Measurements from ENCODE around the gene ELL2. TPM values are rescaled to one million over a fixed set of nuclear protein-coding genes. Genes with fewer than 3 reads are reported as not detected.

Gene ELL2
- total RNA-seq, 1 donor from 2014 or later = 30.5 TPM

DNA sequence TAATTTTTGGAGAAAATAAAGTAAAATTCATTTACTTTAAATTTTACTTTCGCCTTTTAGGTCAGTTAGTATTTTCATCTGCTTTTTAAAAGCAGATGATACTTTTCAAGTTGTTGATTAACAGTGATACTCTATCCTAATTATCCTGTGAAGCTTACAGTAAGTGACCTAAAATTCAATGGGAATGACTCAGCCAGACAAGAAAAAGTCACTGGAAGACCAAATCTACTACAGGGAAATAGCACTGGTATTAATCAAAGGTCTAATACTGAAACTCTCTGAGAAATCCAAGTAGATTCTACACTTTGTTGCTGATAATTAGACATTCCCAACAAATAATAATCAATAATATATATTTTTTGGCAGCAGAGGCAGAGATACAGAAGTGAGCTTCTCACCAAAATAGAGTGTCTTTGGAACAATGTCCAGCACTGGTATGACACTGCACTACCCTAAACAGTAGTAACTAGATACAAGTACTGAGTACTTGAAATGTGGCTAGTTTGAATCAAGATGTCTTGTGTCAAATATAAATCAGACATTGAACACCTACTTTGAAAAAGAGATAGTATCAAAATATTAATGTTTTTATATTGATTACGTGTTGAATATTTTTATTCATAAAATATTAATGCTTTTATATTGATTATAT is 22.8 kb upstream of the ELL2 start:
- intact Hi-C loops (cut with DNase I) = no loop called here
- no peak for DNase-seq (ENCODE audit: low spot score)

GRCh38 chr5:95983509-95983908 is 21.9 kb upstream of the ELL2 start:
- no peak for DNase-seq (ENCODE audit: low spot score)
- intact Hi-C loops (cut with DNase I) = no loop called here

- DNase-seq (ENCODE audit: low spot score) = no peak
- intact Hi-C loops (cut with DNase I) = no loop called here
Measured at GRCh38 chr5:95983080-95983479, 21.4 kb upstream of the ELL2 start.

DNA sequence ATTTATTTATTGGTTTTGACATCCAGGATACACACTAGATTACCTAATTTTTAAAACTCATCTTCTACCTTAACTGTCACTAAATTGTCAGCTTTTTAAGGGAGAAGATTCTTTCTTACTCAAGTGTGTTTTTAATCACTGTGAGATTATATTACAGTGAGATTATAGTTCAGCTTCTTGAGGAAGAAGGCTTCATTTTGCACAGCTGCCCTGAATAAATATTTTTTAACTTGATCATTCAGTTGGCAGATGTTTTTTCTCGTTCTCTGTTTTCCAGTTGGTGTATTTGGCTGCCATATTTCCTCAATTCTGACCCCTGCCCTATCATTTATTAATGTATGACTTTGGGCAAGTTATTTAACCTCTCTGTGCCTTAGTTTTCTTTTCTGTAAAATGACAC is 15.0 kb upstream of the ELL2 start:
- intact Hi-C loops (cut with DNase I) = no loop called here
- DNase-seq (ENCODE audit: low spot score) = no peak

GRCh38 chr5:95975703-95976102 is 14.1 kb upstream of the ELL2 start:
- no peak for DNase-seq (ENCODE audit: low spot score)
- intact Hi-C loops (cut with DNase I) = no loop called here

DNA sequence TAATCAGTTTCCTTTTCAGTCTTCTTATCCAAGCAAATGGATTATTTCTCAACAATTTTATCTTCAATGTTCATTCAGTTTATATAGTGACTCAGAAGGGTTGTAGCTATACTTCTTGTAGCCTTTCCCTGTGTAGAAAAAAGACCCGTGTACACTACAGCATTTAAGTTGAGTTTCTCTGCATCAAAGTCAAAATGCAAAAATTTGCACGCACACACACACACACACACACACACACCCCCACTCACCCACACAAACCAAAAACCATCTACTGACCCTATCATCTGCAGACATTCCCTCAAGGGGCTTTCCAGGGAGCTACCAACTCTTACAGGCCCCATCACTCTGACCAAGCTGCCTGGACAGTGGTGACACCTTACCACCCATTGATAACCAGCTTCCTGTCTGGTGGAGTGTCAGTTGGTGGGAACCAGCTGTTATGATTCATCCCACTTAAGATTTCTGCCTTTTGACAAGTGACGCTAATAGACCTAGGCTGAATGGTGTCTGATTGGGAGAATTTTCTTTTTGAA is 12.2 kb upstream of the ELL2 start:
- intact Hi-C loops (cut with DNase I) = no loop called here
- no peak for DNase-seq (ENCODE audit: low spot score)

GRCh38 chr5:95972196-95972595 is 10.5 kb upstream of the ELL2 start:
- intact Hi-C loops (cut with DNase I) = no loop called here
- no peak for DNase-seq (ENCODE audit: low spot score)

DNA sequence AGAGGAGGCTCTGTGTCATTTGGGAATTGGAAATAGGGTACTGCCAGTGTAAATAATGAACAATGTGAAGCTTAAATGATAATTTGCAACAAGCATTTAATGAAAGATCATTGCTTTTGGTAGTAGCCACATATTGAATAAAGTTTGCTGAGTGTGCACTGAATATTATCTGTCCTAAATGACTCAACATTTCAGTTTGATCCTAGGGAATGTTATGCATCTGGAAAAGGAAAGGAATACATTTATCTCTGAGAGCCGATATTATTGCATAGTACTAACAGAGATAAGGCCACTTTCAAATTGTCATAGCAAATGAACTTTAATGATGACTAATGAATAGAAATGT is 8.7 kb upstream of the ELL2 start:
- no peak for DNase-seq (ENCODE audit: low spot score)
- intact Hi-C loops (cut with DNase I) = no loop called here

- no peak for DNase-seq (ENCODE audit: low spot score)
- intact Hi-C loops (cut with DNase I) = loop anchor here (10.0 kb wide), 1 partner anchor 265 kb away; no protein-coding TSS in a partner anchor
Measured at GRCh38 chr5:95969651-95970358, 8.2 kb upstream of the ELL2 start.

DNA sequence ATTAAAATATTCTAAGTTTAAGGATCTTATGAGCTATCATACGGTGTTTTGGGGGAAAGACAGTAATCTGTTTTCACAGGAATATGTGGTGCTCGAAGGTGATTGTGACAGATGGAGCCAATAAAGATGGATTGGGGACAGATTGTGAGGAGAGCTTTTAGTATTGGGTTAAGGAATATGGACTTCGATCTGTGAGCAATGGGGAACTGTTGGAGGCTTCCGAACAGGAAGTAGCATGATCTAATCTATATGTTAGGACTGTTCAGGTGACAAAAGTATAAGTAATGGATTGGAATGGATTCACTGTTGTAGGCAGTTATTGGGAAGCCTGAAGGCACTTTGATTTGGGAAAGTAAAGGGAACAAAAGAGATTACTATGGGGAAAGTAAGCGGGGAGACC is 7.4 kb upstream of the ELL2 start:
- intact Hi-C loops (cut with DNase I) = loop anchor here (10.0 kb wide), 1 partner anchor 266 kb away; no protein-coding TSS in a partner anchor
- DNase-seq (ENCODE audit: low spot score) = no peak

GRCh38 chr5:95967236-95967635 is 5.6 kb upstream of the ELL2 start:
- no peak for DNase-seq (ENCODE audit: low spot score)
- intact Hi-C loops (cut with DNase I) = loop anchor here (10.0 kb wide), 1 partner anchor 268 kb away; no protein-coding TSS in a partner anchor

DNA sequence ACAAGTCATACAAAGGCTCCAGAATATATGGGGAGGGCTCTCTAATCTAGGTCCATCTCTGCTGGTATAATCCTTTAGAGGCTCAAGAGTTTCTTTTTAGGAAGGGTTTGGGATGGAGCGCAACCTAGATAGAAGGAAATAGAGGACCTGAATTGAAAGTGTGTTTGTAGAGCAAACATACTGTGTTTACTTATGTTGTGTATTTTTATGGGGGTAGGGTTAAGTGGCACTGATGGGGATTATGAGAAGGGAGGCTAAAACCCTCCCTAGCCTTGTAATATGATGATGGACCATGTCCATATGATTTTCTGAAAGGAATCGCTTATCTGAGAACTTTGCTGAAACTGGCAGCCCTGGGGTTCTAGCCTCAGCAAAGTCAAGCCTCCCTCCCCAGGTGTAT is 4.4 kb upstream of the ELL2 start:
- intact Hi-C loops (cut with DNase I) = loop anchor here (10.0 kb wide), 1 partner anchor 269 kb away; no protein-coding TSS in a partner anchor

DNA sequence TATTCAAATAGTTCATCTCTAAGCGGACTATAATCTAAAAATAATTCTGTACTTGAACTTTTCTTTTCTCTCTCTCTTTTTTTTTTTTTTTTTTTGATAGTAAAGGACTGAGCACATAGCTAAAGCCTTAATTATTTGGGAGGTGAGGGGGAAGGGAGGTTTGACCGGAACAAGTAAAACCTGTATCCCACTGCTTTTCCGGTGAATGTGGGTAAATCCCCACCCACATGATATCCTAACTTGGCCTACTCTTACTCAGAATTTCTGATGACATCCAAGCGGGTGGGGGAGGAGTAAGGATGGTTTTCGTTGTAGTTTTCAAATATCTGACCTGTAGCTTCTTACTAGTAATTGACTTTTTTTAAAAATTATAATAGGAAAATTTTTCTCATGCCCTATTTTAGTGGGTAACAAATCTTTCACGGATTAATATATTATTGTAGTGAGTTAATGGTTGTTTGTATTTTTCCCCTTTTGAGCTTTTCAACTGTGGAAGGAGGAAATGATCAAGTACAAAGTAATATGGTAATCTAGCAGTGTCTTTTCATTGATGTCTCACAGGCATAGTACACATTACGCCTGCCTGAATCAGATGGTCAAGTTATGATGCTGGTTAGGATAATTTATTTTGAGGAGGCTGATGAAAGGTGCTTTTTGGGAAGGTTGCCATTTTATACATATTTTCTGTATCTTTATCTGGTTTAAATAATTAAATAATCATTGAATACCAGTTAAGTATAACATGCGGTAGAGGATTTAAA is 2.2 kb upstream of the ELL2 start:
- no peak for DNase-seq (ENCODE audit: low spot score)
- intact Hi-C loops (cut with DNase I) = loop anchor here (10.0 kb wide), 1 partner anchor 271 kb away; no protein-coding TSS in a partner anchor

More for the DNA sequence above, 4.4 kb upstream of the ELL2 start:
- no peak for DNase-seq (ENCODE audit: low spot score)

GRCh38 chr5:95962785-95963184 is 1.1 kb upstream of the ELL2 start:
- DNase-seq (ENCODE audit: low spot score) = no peak

DNA sequence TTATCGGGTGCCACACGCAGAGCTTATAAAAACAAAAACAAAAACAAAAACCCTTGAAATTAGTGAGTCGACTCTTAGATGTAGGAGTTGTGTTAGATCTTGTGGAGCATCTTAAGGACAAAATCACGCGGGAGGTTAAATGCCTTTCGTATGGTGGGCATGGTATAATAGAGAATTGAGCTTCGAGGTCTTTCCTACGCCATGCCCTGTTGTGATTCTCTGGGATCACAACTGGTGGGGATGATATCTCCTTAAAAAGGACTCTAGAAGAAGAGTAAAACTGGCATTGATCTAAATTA is 773 bp upstream of the ELL2 start:
- intact Hi-C loops (cut with DNase I) = loop anchor here (10.0 kb wide), 1 partner anchor 272 kb away; no protein-coding TSS in a partner anchor

More at GRCh38 chr5:95962785-95963184, 1.1 kb upstream of the ELL2 start:
- intact Hi-C loops (cut with DNase I) = loop anchor here (10.0 kb wide), 1 partner anchor 272 kb away; no protein-coding TSS in a partner anchor

GRCh38 chr5:95960667-95961616 is 709 bp downstream of the ELL2 start:
- DNase-seq (ENCODE audit: low spot score) = peak; percentile 92
- intact Hi-C loops (cut with DNase I) = loop anchor here (1.0 to 10.0 kb wide), 2 partner anchors 274 to 375 kb away; no protein-coding TSS in a partner anchor

More for the DNA sequence above, 773 bp upstream of the ELL2 start:
- no peak for DNase-seq (ENCODE audit: low spot score)

DNA sequence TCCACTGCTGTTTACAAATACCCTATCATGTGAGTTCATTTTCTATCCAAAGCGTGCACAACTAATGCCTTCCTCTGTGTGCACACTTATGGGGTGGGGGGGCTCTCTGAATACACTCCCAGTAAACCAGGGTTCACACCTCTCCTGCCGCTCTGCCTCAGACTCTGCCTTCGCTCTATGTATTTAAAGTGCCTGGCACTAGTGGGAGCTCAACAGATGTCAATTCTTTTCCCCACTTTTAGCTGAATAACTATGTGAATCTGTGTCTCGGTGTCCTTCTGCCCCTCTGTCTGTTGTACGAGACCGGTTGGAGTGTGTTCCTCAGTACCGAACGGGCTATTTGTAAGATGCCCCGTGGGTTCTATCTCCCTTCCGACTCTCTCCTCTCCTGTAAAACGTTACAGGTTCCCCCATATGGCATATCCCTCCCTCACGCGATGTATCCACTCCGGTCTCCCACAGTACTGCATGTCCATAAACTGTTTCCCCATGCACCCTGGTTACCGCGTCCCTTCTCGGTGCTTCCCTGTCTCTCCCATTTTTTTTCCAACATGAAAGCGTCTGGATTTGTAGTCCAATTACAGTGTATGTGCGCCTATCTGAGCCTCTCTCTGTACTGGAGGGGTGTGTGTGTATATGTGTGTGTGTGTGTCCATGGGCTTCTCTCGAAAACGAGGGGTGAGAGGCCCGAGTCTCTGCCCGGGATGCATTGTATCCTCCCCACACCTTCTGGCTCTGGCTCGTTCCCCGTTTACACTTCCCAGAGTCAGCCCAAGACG is 1.6 kb downstream of the ELL2 start:
- intact Hi-C loops (cut with DNase I) = loop anchor here (1.0 to 10.0 kb wide), 2 partner anchors 102 to 275 kb away; no protein-coding TSS in a partner anchor
- no peak for DNase-seq (ENCODE audit: low spot score)
